ENCODE data around the gene PPP1R12C. TPM values are rescaled to one million over a fixed set of nuclear protein-coding genes. Genes with fewer than 3 reads are reported as not detected.
A peak's percentile ranks its signal among the peaks of the same experiment; 100 is the strongest.
"Not testable (repeated sequence)": the region's sequence is repeated elsewhere in the genome, so short reads cannot be mapped to it uniquely, and the experiment has no call there.

PPP1R12C gene
- polyA plus RNA-seq, 3 donors: 2.1 to 206 (median 2.6) TPM

- no peak for TF ChIP-seq CTCF (IDR thresholded peaks at IDR 0.05)
- Histone ChIP-seq H3K4me1 (ENCODE audit: control insufficient read depth in 1 of 2, insufficient read depth in 2 of 2, low read length in 2 of 2) (peaks cover 8 to 10% of the 10 kb centered on the region in 2 donors), H3K9ac (ENCODE audit: insufficient read depth, low read length, poor library complexity, severe bottlenecking) (no peak overlapping the region), H3K27me3 (ENCODE audit: control insufficient read depth in 2 of 2, insufficient read depth in 2 of 2, low read length in 2 of 2) (peaks cover 5 to 23% of the 10 kb centered on the region in 2 donors), H4K20me1 (ENCODE audit: insufficient read depth, low read length) (no peaks in the 10 kb centered on the region), H3K4me2 (replicated peaks; ENCODE audit: extremely low read depth, low read length, poor library complexity, severe bottlenecking) (peak overlapping the region; percentile 94), H2AFZ (ENCODE audit: insufficient read depth, low read depth, low read length, poor library complexity, severe bottlenecking) (no peak overlapping the region), H3K36me3 (replicated peaks in 1 of 2; ENCODE audit: control insufficient read depth in 1 of 2, insufficient read depth in 2 of 2, low read length in 2 of 2) (no peaks in the 10 kb centered on the region), H3K27ac (ENCODE audit: low read depth in 1 of 2, low read length in 2 of 2) (no peak overlapping the region), H3K79me2 (ENCODE audit: insufficient read depth, low read length) (no peaks in the 10 kb centered on the region), H3K9me3 (replicated peaks in 1 of 2; ENCODE audit: control insufficient read depth in 1 of 2, insufficient read depth in 1 of 2, low read length in 2 of 2) (peaks cover 0 to 4% of the 10 kb centered on the region in 2 donors), H3K4me3 (replicated peaks in 1 of 3; ENCODE audit: low read depth in 2 of 3, low read length in 3 of 3) (peak overlapping the region in 1 of 3 experiments; percentile 81)
- H3K4me3 Mint-ChIP-seq: peak overlapping the region in 1 of 2 donors; percentile 60
- intact Hi-C loops (cut with micrococcal nuclease): no loop called here
- H3K9me3 Mint-ChIP-seq: peaks cover 0 to 12% (median 7%) of the 10 kb centered on the region in 7 donors
- WGBS (ENCODE audit: insufficient coverage): 86% methylated on average over 1 of the region's 3 CpGs
- peaks cover 8 to 10% of the 10 kb centered on the region in 2 donors for H3K36me3 Mint-ChIP-seq
- DNase-seq: no peak
- H3K4me1 Mint-ChIP-seq: peaks cover 14% of the 10 kb centered on the region
- peaks cover 31 to 39% (median 36%) of the 10 kb centered on the region in 3 donors for H3K27me3 Mint-ChIP-seq (ENCODE audit: low read depth in 3 of 3)
- peak overlapping the region in 3 of 7 donors; percentile 35 to 70 (median 40) for H3K27ac Mint-ChIP-seq
Observed at GRCh38 chr19:55063492-55063843, 54.0 kb downstream of the PPP1R12C start.

- Histone ChIP-seq H2AFZ (ENCODE audit: insufficient read depth, low read depth, low read length, poor library complexity, severe bottlenecking) (peak within 1 kb of the TSS; percentile 94), H3K4me2 (replicated peaks; ENCODE audit: extremely low read depth, low read length, poor library complexity, severe bottlenecking) (peak within 1 kb of the TSS; percentile 94), H3K27ac (ENCODE audit: low read depth in 1 of 2, low read length in 2 of 2) (peak within 1 kb of the TSS in 1 of 2 donors; percentile 36), H3K79me2 (ENCODE audit: insufficient read depth, low read length) (no peaks in the 10 kb centered on the region), H3K4me3 (replicated peaks in 1 of 3; ENCODE audit: low read depth in 2 of 3, low read length in 3 of 3) (peak within 1 kb of the TSS; percentile 38 to 81 (median 44)), H3K4me1 (ENCODE audit: control insufficient read depth in 1 of 2, insufficient read depth in 2 of 2, low read length in 2 of 2) (peaks cover 8 to 10% of the 10 kb centered on the region in 2 donors), H3K36me3 (replicated peaks in 1 of 2; ENCODE audit: control insufficient read depth in 1 of 2, insufficient read depth in 2 of 2, low read length in 2 of 2) (peaks cover under 1 to 5% of the 10 kb centered on the region in 2 donors), H3K9me3 (replicated peaks in 1 of 2; ENCODE audit: control insufficient read depth in 1 of 2, insufficient read depth in 1 of 2, low read length in 2 of 2) (peaks cover 0 to 4% of the 10 kb centered on the region in 2 donors), H3K27me3 (ENCODE audit: control insufficient read depth in 2 of 2, insufficient read depth in 2 of 2, low read length in 2 of 2) (peaks cover 5 to 19% of the 10 kb centered on the region in 2 donors), H4K20me1 (ENCODE audit: insufficient read depth, low read length) (no peaks in the 10 kb centered on the region), H3K9ac (ENCODE audit: insufficient read depth, low read length, poor library complexity, severe bottlenecking) (peak within 1 kb of the TSS; percentile 72)
- Mint-ChIP-seq H3K27me3 (ENCODE audit: low read depth in 3 of 3) (peaks cover 26 to 33% (median 30%) of the 10 kb centered on the region in 3 donors), H3K36me3 (peaks cover 10 to 12% of the 10 kb centered on the region in 2 donors), H3K27ac (peak within 1 kb of the TSS in 5 of 7 donors; percentile 35 to 70 (median 65)), H3K9me3 (peaks cover 0 to 8% (median 7%) of the 10 kb centered on the region in 7 donors), H3K4me1 (peaks cover 12% of the 10 kb centered on the region), H3K4me3 (peak within 1 kb of the TSS; percentile 75 to 91)
- intact Hi-C loops (cut with micrococcal nuclease): no loop called here
- peak; percentile 90 to 95 (median 90) for DNase-seq
- under 1% methylated on average over 65 of the region's 70 CpGs for WGBS (ENCODE audit: insufficient coverage)
- TF ChIP-seq CTCF (IDR thresholded peaks at IDR 0.05): no peak
Observed at GRCh38 chr19:55062735-55063491, 54.5 kb downstream of the PPP1R12C start, which contains the start of gene RDH13. Gene RDH13 (minus strand): TSS chr19:55063148. CDS start chr19:55063032, 116 bp downstream.

- Mint-ChIP-seq H3K36me3 (peaks cover 31 to 35% of the 10 kb centered on the region in 2 donors), H3K27me3 (ENCODE audit: low read depth in 3 of 3) (peaks cover 3 to 11% (median 4%) of the 10 kb centered on the region in 3 donors)
- H3K27me3 ChIP-seq (ENCODE audit: control insufficient read depth in 2 of 2, insufficient read depth in 2 of 2, low read length in 2 of 2); H4K20me1 ChIP-seq (ENCODE audit: insufficient read depth, low read length); H2AFZ ChIP-seq (ENCODE audit: insufficient read depth, low read depth, low read length, poor library complexity, severe bottlenecking); H3K4me1 Mint-ChIP-seq; intact Hi-C loops (cut with micrococcal nuclease); H3K9me3 ChIP-seq (replicated peaks in 1 of 2; ENCODE audit: control insufficient read depth in 1 of 2, insufficient read depth in 1 of 2, low read length in 2 of 2); H3K79me2 ChIP-seq (ENCODE audit: insufficient read depth, low read length); H3K27ac Mint-ChIP-seq; H3K4me2 ChIP-seq (replicated peaks; ENCODE audit: extremely low read depth, low read length, poor library complexity, severe bottlenecking); DNase-seq; H3K4me3 Mint-ChIP-seq; H3K27ac ChIP-seq (ENCODE audit: low read depth in 1 of 2, low read length in 2 of 2); H3K9ac ChIP-seq (ENCODE audit: insufficient read depth, low read length, poor library complexity, severe bottlenecking); H3K9me3 Mint-ChIP-seq; H3K4me3 ChIP-seq (replicated peaks in 1 of 3; ENCODE audit: low read depth in 2 of 3, low read length in 3 of 3): not testable (repeated sequence)
- H3K36me3 ChIP-seq (replicated peaks in 1 of 2; ENCODE audit: control insufficient read depth in 1 of 2, insufficient read depth in 2 of 2, low read length in 2 of 2): peaks cover 18 to 28% of the 10 kb centered on the region in 2 donors
- peaks cover 8 to 10% of the 10 kb centered on the region in 2 donors for H3K4me1 ChIP-seq (ENCODE audit: control insufficient read depth in 1 of 2, insufficient read depth in 2 of 2, low read length in 2 of 2)
- WGBS (ENCODE audit: insufficient coverage): 100% methylated on average over 1 of the region's 9 CpGs
Observed at GRCh38 chr19:55060287-55060686, 57.1 kb downstream of the PPP1R12C start.
